K562 (cell line): ENCODE data around the gene GPR153. TPM values are rescaled to one million over a fixed set of nuclear protein-coding genes. Genes with fewer than 3 reads are reported as not detected.
A peak's percentile ranks its signal among the peaks of the same experiment; 100 is the strongest.

Experiments used
- CCAR2 ChIP-seq: fragments of 200-400 bp; formaldehyde crosslinking; IDR thresholded peaks from 2 replicates; pipeline ENCODE4 v1.6.1; 2017; ENCODE audit warnings: mild to moderate bottlenecking, low read depth, low read length
- CEBPZ ChIP-seq: fragments of 150-350 bp; IDR thresholded peaks from 2 replicates; pipeline ENCODE4 v1.6.1; 2014; ENCODE audit warnings: low read depth, mild to moderate bottlenecking, low read length, borderline replicate concordance
- FIP1L1 ChIP-seq: fragments of 200-400 bp; formaldehyde crosslinking; IDR thresholded peaks from 2 replicates; pipeline ENCODE4 v1.6.1; 2018; ENCODE audit warnings: mild to moderate bottlenecking, low read depth, low read length; ENCODE audit not compliant: poor library complexity, severe bottlenecking
- HBP1 ChIP-seq: fragments of 450-650 bp; formaldehyde crosslinking; IDR thresholded peaks from 2 replicates; pipeline ENCODE4 v1.4.0; 2022; ENCODE audit warnings: missing genetic modification characterization
- KAT2B ChIP-seq: IDR thresholded peaks from one replicate; pipeline ENCODE4 v1.6.1; 2012; ENCODE audit warnings: low read depth, mild to moderate bottlenecking, control low read depth, inconsistent platforms, low read length, moderate library complexity
- MYBL2 ChIP-seq, 2 experiments: fragments of 450-650 bp in 1 of 2; sonication (generic) in 1 of 2; formaldehyde crosslinking in 1 of 2; IDR thresholded peaks; 2 replicates each; pipeline versions ENCODE4 v1.6.1 to v1.8.1; 2017 to 2022; ENCODE audit warnings: borderline replicate concordance in 1 of 2, inconsistent platforms in 1 of 2, low read depth in 1 of 2, mild to moderate bottlenecking in 1 of 2, missing genetic modification reagents in 1 of 2, moderate library complexity in 1 of 2
- PREB ChIP-seq: sonication (generic); formaldehyde crosslinking; IDR thresholded peaks from 2 replicates; pipeline ENCODE4 v1.8.1; 2023; ENCODE audit warnings: mild to moderate bottlenecking, missing genetic modification reagents
- RREB1 ChIP-seq: fragments of 250-450 bp; sonication (Bioruptor Pico); IDR thresholded peaks from 2 replicates; pipeline ENCODE4 v1.4.0; 2020
- ZFP91 ChIP-seq: sonication (generic); formaldehyde crosslinking; IDR thresholded peaks from 2 replicates; pipeline ENCODE4 v1.8.0; 2022; ENCODE audit warnings: mild to moderate bottlenecking, missing genetic modification reagents
- ZSCAN29 ChIP-seq: fragments of 450-650 bp; IDR thresholded peaks from 2 replicates; pipeline ENCODE4 v1.6.1; 2017
- polyA plus RNA-seq, 8 experiments: library from polyadenylated mRNA; depleted of rRNA in 4 of 8; stranded (reverse) in 5 of 8; unstranded in 3 of 8; fragments of >200 nt; fragmentation: Nextera tagmentation in 2 of 8; fragmentation: Illumina TruSeq in 1 of 8; extraction: Ambion mirVana in 2 of 8; extraction: Trizol in 1 of 8; gene quantifications; 2 replicates each; pipeline versions ENCODE4 v1.2.1 to v1.2.3, GENCODE V29; 2011 to 2014; ENCODE audit warnings: inconsistent platforms in 1 of 8, missing spikeins in 1 of 8
- total RNA-seq, 7 experiments: library from RNA; depleted of rRNA in 6 of 7; stranded (reverse); fragments of >200 nt in 6 of 7; fragmentation: Illumina TruSeq in 2 of 7; extraction: Trizol in 2 of 7; gene quantifications; 2 replicates each; pipeline versions ENCODE4 v1.2.1 to v1.2.3, GENCODE V29; 2011 to 2021; ENCODE audit warnings: low replicate concordance in 1 of 7

The GPR153 gene
- total and polyA plus RNA-seq, 9 of the 15 experiments (the other 6 are each of a cell fraction or from before 2014, with no cell fraction given) = 0.01 to 1.5 (median 0.51) TPM

- TF ChIP-seq HBP1 (CRISPR knock-in tag) (0 out of 2 replicates have a peak, but pooled peaks have one; percentile 10), FIP1L1 (peak; percentile 92), KAT2B (no peak), PREB (peak; percentile 75; the same call in 1 of the 2 replicates), CCAR2 (no peak), ZSCAN29 (no peak), ZFP91 (CRISPR knock-in tag) (peak; percentile 78; the same call in 1 of the 2 replicates), MYBL2 (IDR thresholded peaks at IDR 0.05; ENCODE audit: low read depth) (no peak), MYBL2 (CRISPR knock-in tag; IDR thresholded peaks at IDR 0.05; ENCODE audit: borderline replicate concordance) (peak; percentile 72; the same call in 1 of the 2 replicates), CEBPZ (no peak), RREB1 (CRISPR knock-in tag) (no peak)
These were observed 15.6 kb downstream of the GPR153 start (continued) for GRCh38 chr1:6245086-6245868.
